H9 (cell line): ENCODE results near the gene BPIFB6. TPM values are rescaled to one million over a fixed set of nuclear protein-coding genes. Genes with fewer than 3 reads are reported as not detected.

ENCODE experiments used
- DNase-seq: peaks from one replicate; pipeline ENCODE4 v3.0.0-alpha.2; 2017
- H2AFZ ChIP-seq: one replicate; pipeline ENCODE4 v1.6.1; 2013; ENCODE audit warnings: mild to moderate bottlenecking, low read length, control low read depth, moderate library complexity
- H2AK5ac ChIP-seq: 2 replicates; pipeline ENCODE4 v1.6.1; 2013; ENCODE audit warnings: low read length, control low read depth, mixed read lengths; ENCODE audit not compliant: insufficient read length
- H2BK120ac ChIP-seq: one replicate; pipeline ENCODE4 v1.6.1; 2013; ENCODE audit warnings: low read depth, mild to moderate bottlenecking, low read length, control low read depth, inconsistent platforms; ENCODE audit not compliant: poor library complexity, severe bottlenecking
- H2BK12ac ChIP-seq: 2 replicates; pipeline ENCODE4 v1.6.1; 2013; ENCODE audit warnings: low read length, control low read depth, mixed read lengths, low read depth; ENCODE audit not compliant: insufficient read length
- H2BK15ac ChIP-seq: 2 replicates; pipeline ENCODE4 v1.6.1; 2013; ENCODE audit warnings: low read depth, low read length, control low read depth
- H2BK20ac ChIP-seq: one replicate; pipeline ENCODE4 v1.6.1; 2013; ENCODE audit warnings: low read depth, mild to moderate bottlenecking, low read length, control low read depth, inconsistent platforms; ENCODE audit not compliant: poor library complexity, severe bottlenecking
- H2BK5ac ChIP-seq: 2 replicates; pipeline ENCODE4 v1.6.1; 2013; ENCODE audit warnings: low read length, control low read depth, mixed read lengths; ENCODE audit not compliant: insufficient read length
- H3K14ac ChIP-seq: 2 replicates; pipeline ENCODE4 v1.6.1; 2013; ENCODE audit warnings: low read length, control low read depth; ENCODE audit not compliant: insufficient read depth
- H3K18ac ChIP-seq: 2 replicates; pipeline ENCODE4 v1.6.1; 2013; ENCODE audit warnings: low read depth, mild to moderate bottlenecking, mixed read lengths, low read length, control low read depth; ENCODE audit not compliant: insufficient read length
- H3K23ac ChIP-seq: 2 replicates; pipeline ENCODE4 v1.6.1; 2013; ENCODE audit warnings: low read length, control low read depth, mixed read lengths, low read depth; ENCODE audit not compliant: insufficient read length
- H3K23me2 ChIP-seq: 2 replicates; pipeline ENCODE4 v1.6.1; 2013; ENCODE audit warnings: low read depth, mild to moderate bottlenecking, mixed read lengths, low read length, control low read depth; ENCODE audit not compliant: insufficient read length, poor library complexity, severe bottlenecking
- H3K27ac ChIP-seq: 2 replicates; pipeline ENCODE4 v1.5.1; 2013; ENCODE audit warnings: low read length, control low read depth, mixed read lengths, low read depth; ENCODE audit not compliant: insufficient read length
- H3K27me3 ChIP-seq: 2 replicates; pipeline ENCODE4 v1.6.1; 2013; ENCODE audit warnings: low read length, control low read depth, inconsistent platforms; ENCODE audit not compliant: insufficient read depth
- H3K4ac ChIP-seq: 2 replicates; pipeline ENCODE4 v1.6.1; 2013; ENCODE audit warnings: low read depth, mild to moderate bottlenecking, control low read depth, inconsistent platforms, low read length, moderate library complexity
- H3K4me1 ChIP-seq: 2 replicates; pipeline ENCODE4 v1.6.1; 2013; ENCODE audit warnings: low read length, control low read depth, inconsistent platforms; ENCODE audit not compliant: insufficient read depth
- H3K4me2 ChIP-seq: 2 replicates; pipeline ENCODE4 v1.6.1; 2013; ENCODE audit warnings: low read length, control low read depth, mixed read lengths; ENCODE audit not compliant: insufficient read length, insufficient read depth
- H3K56ac ChIP-seq: 2 replicates; pipeline ENCODE4 v1.6.1; 2013; ENCODE audit warnings: low read depth, mild to moderate bottlenecking, mixed read lengths, low read length, control low read depth; ENCODE audit not compliant: insufficient read length
- H3K79me1 ChIP-seq: 2 replicates; pipeline ENCODE4 v1.6.1; 2013; ENCODE audit warnings: low read depth, mild to moderate bottlenecking, moderate library complexity, low read length, control low read depth, inconsistent platforms; ENCODE audit not compliant: insufficient read depth, poor library complexity, severe bottlenecking
- H3K79me2 ChIP-seq: 2 replicates; pipeline ENCODE4 v1.6.1; 2013; ENCODE audit warnings: low read length, control low read depth, inconsistent platforms; ENCODE audit not compliant: insufficient read depth
- H3K9ac ChIP-seq: 2 replicates; pipeline ENCODE4 v1.6.1; 2013; ENCODE audit warnings: low read length, control low read depth, mixed read lengths; ENCODE audit not compliant: insufficient read length; ENCODE audit errors: extremely low read depth
- H3K9me3 ChIP-seq: one replicate; pipeline ENCODE4 v1.6.1; 2013; ENCODE audit warnings: low read depth, low read length, inconsistent platforms; ENCODE audit not compliant: control insufficient read depth
- H3T11ph ChIP-seq: one replicate; pipeline ENCODE4 v1.6.1; 2013; ENCODE audit warnings: mild to moderate bottlenecking, low read length, control low read depth, inconsistent platforms
- H4K20me1 ChIP-seq: one replicate; pipeline ENCODE4 v1.6.1; 2013; ENCODE audit not compliant: control insufficient read depth, insufficient read length, insufficient read depth
- H4K5ac ChIP-seq: 2 replicates; pipeline ENCODE4 v1.6.1; 2013; ENCODE audit warnings: low read depth, mild to moderate bottlenecking, mixed read lengths, low read length, control low read depth; ENCODE audit not compliant: insufficient read length
- H4K8ac ChIP-seq: replicated peaks from 2 replicates; pipeline ENCODE4 v1.6.1; 2013; ENCODE audit warnings: low read length, control low read depth, mixed read lengths, low read depth; ENCODE audit not compliant: insufficient read length
- H4K91ac ChIP-seq: 2 replicates; pipeline ENCODE4 v1.6.1; 2013; ENCODE audit warnings: low read depth, mild to moderate bottlenecking, moderate library complexity, mixed read lengths, low read length, control low read depth; ENCODE audit not compliant: insufficient read length
- H3K27ac Mint-ChIP-seq, 3 experiments: 2 replicates in 2 of 3; 3 replicates in 1 of 3; pipeline ENCODE4 v1.8.0; 2020 to 2021; ENCODE audit warnings: mixed read lengths in 3 of 3, mild to moderate bottlenecking in 1 of 3, moderate library complexity in 1 of 3
- H3K27me3 Mint-ChIP-seq: 2 replicates; pipeline ENCODE4 v1.8.0; 2021; ENCODE audit warnings: low read depth, mild to moderate bottlenecking, moderate library complexity, mixed read lengths
- H3K36me3 Mint-ChIP-seq, 3 experiments: 2 replicates in 2 of 3; 3 replicates in 1 of 3; pipeline ENCODE4 v1.8.0; 2020 to 2021; ENCODE audit warnings: low read depth in 3 of 3, mixed read lengths in 3 of 3; ENCODE audit not compliant: insufficient read depth in 1 of 3
- H3K4me1 Mint-ChIP-seq, 2 experiments: 2 replicates each; pipeline ENCODE4 v1.8.0; 2020; ENCODE audit warnings: mixed read lengths in 2 of 2
- H3K4me3 Mint-ChIP-seq, 2 experiments: 2 replicates in 1 of 2; 3 replicates in 1 of 2; pipeline ENCODE4 v1.8.0; 2020 to 2021; ENCODE audit warnings: mild to moderate bottlenecking in 2 of 2, mixed read lengths in 2 of 2, moderate library complexity in 1 of 2
- H3K9me3 Mint-ChIP-seq, 2 experiments: 2 replicates in 1 of 2; 3 replicates in 1 of 2; pipeline ENCODE4 v1.8.0; 2020; ENCODE audit warnings: mild to moderate bottlenecking in 2 of 2, mixed read lengths in 2 of 2, moderate library complexity in 1 of 2
- WGBS: extraction: QIAGEN DNeasy Blood & Tissue Kit; methylation state at CpG from one replicate; pipeline ENCODE4 v1.1.7; 2013; ENCODE audit warnings: missing lambda C conversion rate, low lambda C conversion rate, mixed read lengths; ENCODE audit not compliant: insufficient read length; ENCODE audit errors: extremely low coverage; 5-methylcytosine and 5-hydroxymethylcytosine counted together
- total RNA-seq: library from RNA; stranded (reverse); gene quantifications from 2 replicates; pipeline ENCODE4 v1.2.1, GENCODE V29; 2021
- TF ChIP-seq, protein P1 (sequence below): fragments of 200-600 bp; sonication (generic); conservative IDR thresholded peaks from 3 replicates; pipeline ENCODE4 v1.8.0; 2021; ENCODE audit warnings: antibody characterized with exemption, mild to moderate bottlenecking

BPIFB6 gene
- total RNA-seq, 1 experiment from 2014 or later, result not detected

DNA sequence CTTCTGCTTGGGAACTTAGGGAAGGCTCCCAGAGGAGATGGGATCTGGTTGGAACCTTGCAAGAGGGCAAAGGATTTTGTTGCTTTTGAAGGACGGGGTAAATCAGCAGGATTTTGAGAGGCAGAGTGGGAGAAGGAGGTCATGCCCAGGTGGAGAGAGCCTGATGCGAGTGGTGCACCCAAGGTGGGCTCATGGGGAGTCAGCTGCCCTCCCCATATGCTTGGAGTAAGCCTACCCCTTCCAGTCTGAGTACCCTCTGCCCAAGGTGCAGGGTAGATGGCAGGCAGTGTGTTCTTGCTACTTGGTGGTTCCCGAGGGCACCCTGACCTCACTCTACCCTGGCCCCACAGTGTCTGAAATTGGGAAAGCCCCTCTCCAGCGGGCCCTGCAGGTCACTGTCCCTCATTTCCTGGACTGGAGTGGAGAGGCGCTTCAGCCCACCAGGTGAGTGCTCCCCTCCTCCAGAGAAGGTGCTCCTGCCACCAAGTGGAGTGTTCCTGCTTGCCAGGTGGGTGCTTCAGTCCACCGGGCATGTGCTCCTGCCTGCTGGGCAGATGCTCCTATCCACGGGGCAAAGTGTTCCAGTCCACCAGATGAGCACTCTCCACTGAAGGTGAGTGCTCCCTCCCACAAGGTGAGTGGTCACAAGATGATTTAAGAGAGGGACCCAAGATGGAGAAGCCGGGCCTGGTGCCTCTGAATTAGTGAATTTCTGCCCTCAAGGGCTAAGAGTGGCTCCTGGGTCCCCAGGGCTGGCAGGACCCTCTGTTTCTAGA is 20.6 kb upstream of the BPIFB6 start:
- Histone ChIP-seq H3K9ac (no peak overlapping the region), H3K27me3 (no peaks in the 10 kb centered on the region), H3T11ph (no peak overlapping the region), H4K20me1 (no peaks in the 10 kb centered on the region), H3K23ac (no peak overlapping the region), H4K91ac (no peak overlapping the region), H3K14ac (no peak overlapping the region), H2AK5ac (no peak overlapping the region), H3K23me2 (no peaks in the 10 kb centered on the region), H3K9me3 (no peaks in the 10 kb centered on the region), H2AFZ (no peak overlapping the region), H3K4me2 (no peak overlapping the region), H3K4ac (no peak overlapping the region), H3K79me2 (no peaks in the 10 kb centered on the region), H2BK5ac (no peak overlapping the region), H2BK120ac (no peak overlapping the region), H3K18ac (no peak overlapping the region), H4K8ac (no peak overlapping the region), H2BK20ac (no peak overlapping the region), H3K79me1 (no peaks in the 10 kb centered on the region), H2BK15ac (no peak overlapping the region), H3K4me1 (no peaks in the 10 kb centered on the region), H3K56ac (no peak overlapping the region), H4K5ac (no peak overlapping the region), H2BK12ac (no peak overlapping the region), H3K27ac (no peak overlapping the region)
- Mint-ChIP-seq H3K9me3 (no peaks in the 10 kb centered on the region), H3K27ac (no peak overlapping the region), H3K27me3 (peaks cover 10% of the 10 kb centered on the region), H3K4me3 (no peak overlapping the region), H3K4me1 (peaks cover 20 to 23% of the 10 kb centered on the region in 2 experiments), H3K36me3 (no peaks in the 10 kb centered on the region)
- TF ChIP-seq, protein P1, sequence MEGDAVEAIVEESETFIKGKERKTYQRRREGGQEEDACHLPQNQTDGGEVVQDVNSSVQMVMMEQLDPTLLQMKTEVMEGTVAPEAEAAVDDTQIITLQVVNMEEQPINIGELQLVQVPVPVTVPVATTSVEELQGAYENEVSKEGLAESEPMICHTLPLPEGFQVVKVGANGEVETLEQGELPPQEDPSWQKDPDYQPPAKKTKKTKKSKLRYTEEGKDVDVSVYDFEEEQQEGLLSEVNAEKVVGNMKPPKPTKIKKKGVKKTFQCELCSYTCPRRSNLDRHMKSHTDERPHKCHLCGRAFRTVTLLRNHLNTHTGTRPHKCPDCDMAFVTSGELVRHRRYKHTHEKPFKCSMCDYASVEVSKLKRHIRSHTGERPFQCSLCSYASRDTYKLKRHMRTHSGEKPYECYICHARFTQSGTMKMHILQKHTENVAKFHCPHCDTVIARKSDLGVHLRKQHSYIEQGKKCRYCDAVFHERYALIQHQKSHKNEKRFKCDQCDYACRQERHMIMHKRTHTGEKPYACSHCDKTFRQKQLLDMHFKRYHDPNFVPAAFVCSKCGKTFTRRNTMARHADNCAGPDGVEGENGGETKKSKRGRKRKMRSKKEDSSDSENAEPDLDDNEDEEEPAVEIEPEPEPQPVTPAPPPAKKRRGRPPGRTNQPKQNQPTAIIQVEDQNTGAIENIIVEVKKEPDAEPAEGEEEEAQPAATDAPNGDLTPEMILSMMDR, result no peak
- WGBS, result no CpG with 5 or more reads among the region's 8 CpGs
- DNase-seq, result no peak
